NCI-H82 (cell line): ENCODE data around the gene MRPS24.
A peak's percentile ranks its signal among the peaks of the same experiment; 100 is the strongest.
"Not testable (repeated sequence)": the region's sequence is repeated elsewhere in the genome, so short reads cannot be mapped to it uniquely, and the experiment has no call there.

Source experiments
- DNase-seq: peaks from one replicate; lab custom pipeline; 2025; lab: John Stamatoyannopoulos, UW

The MRPS24 gene

DNA sequence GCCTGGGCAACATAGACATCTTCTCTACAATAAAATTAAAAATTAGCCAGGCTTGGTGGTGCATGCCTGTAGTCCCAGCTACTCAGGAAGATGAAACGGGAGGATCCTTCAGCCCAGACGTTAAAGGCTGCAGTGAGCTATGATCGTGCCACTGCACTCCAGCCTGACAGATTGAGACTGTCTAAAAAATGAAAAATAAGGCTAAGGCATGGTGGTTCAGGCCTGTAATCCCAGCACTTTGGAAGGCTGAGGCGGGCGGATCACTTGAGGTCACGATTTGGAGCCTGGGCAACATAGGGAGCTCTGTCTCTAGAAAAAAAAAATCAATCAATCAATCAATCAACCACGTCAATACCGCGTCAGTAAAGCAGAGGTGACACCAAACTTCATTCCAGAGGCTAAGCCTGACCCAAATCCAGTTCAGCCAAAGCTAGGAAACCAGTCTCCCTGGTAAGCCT lies 31.1 kb downstream of the MRPS24 start:
- DNase-seq: peak; percentile 66

DNA sequence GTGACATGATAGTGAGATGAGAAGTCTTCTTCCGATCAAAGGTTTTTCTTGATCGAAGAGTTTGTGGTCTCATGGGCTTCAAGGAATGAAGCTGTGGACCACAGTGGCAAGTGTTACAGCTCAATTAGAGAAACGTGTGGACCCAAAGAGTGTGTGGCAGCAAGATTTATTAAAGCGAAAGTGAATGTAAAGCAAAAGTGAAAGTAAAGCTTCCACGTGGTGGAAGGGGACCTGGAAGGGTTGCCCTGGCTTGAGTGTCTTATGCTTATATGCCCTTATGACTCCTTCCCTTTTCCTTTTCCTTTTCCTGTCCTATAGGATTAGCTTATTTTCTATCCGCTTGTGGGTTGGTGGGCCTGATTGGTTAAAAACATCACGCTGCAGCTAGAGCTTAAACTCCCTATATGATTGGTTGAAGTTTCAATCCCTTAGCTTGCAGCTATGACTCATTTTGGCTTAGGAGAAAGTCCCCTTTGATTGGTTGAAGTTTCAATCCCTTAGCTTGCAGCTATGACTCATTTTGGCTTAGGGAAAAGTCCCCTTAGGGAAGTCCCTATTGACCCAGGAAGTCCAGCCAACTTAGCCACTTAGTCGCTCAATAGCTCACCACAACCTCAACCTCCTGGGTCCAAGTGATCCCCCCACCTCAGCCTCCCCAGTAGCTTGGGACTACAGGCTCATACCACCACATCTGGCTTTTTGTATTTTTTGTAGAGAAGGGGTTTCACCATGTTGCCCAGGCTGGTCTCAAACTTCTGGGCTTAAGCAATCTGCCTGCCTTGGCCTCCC lies 34.7 kb downstream of the MRPS24 start:
- DNase-seq: no peak

DNA sequence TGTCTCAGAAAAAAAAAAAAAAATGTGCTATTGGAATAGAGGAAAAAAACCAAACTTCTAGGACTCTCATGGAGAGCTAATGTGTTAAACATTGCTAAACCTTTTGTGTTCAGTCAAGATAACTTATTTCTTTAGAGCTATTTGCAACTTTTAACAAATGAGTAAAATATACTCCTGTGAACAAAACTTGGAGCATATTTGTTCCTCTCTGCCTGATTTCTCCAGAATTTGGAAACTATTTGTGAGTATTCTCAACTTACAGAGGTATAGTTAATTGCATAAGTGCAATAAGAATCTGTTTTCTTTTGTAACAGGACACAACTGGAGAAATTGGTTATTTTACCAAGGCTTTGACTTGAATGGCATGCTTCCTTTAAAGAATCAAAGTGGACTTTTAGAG lies 38.4 kb downstream of the MRPS24 start:
- DNase-seq: not testable (repeated sequence)

GRCh38 chr7:43825391-43825808 lies 43.9 kb downstream of the MRPS24 start:
- DNase-seq: no peak

DNA sequence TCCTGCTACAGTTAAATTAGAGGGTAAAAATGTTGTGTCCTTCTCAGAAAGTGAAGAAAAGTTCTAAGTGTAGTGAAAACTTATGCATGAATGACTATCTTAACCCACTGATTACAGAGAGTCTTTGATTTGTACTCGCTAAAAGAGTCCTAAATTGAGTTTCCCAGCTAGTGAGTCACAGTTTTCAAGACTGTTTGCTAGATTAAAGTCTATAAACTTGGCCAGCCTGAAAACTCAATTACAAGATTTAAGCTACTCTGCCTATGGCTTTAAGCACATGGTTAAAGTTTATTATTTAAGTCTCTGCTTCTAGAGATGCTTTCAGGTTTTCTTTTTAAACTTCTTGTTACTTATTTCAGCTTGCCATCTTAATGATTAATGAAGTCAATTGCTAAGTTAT lies 44.4 kb downstream of the MRPS24 start:
- DNase-seq: no peak

- not testable (repeated sequence) for DNase-seq
These were observed 44.8 kb downstream of the MRPS24 start for GRCh38 chr7:43824513-43824912.

GRCh38 chr7:43823941-43824340 lies 45.4 kb downstream of the MRPS24 start:
- no peak for DNase-seq

GRCh38 chr7:43823425-43823824 lies 45.9 kb downstream of the MRPS24 start:
- not testable (repeated sequence) for DNase-seq
